Heart right ventricle (tissue), 16 donors: Measurements from ENCODE around the gene MOV10. TPM values are rescaled to one million over a fixed set of nuclear protein-coding genes. Genes with fewer than 3 reads are reported as not detected.
A peak's percentile ranks its signal among the peaks of the same experiment; 100 is the strongest.

Experiments used
- ATAC-seq, 8 donors: fragments of 200-7000 bp; cut with Tn5 transposase; one replicate each; pipeline ENCODE4 v1.9.1; 2020; ENCODE audit warnings: mild to moderate bottlenecking in 8 of 8, moderate library complexity in 8 of 8, moderate number of reproducible peaks in 1 of 8
- DNase-seq, 2 donors: peaks; one replicate each; pipeline ENCODE4 v3.0.0-alpha.2; 2020
- H3K27ac ChIP-seq, 10 donors: fragments of 200-600 bp; sonication (generic) in 2 of 10; one replicate each; pipeline versions ENCODE4 v1.5.0 to v1.8.0; 2020 to 2022; ENCODE audit warnings: mild to moderate bottlenecking in 3 of 10
- H3K27me3 ChIP-seq, 7 donors: fragments of 200-600 bp; one replicate each; pipeline ENCODE4 v1.8.0; 2021 to 2022; ENCODE audit warnings: mild to moderate bottlenecking in 2 of 7
- H3K36me3 ChIP-seq, 9 donors: fragments of 200-600 bp; sonication (generic) in 1 of 9; one replicate each; pipeline versions ENCODE4 v1.5.0 to v1.8.0; 2020 to 2022; ENCODE audit warnings: mild to moderate bottlenecking in 2 of 9
- H3K4me1 ChIP-seq, 9 donors: fragments of 200-600 bp; sonication (generic) in 1 of 9; one replicate each; pipeline versions ENCODE4 v1.5.0 to v1.8.0; 2020 to 2022; ENCODE audit warnings: mild to moderate bottlenecking in 4 of 9
- H3K4me3 ChIP-seq, 10 donors: fragments of 200-600 bp; sonication (generic) in 2 of 10; one replicate each; pipeline versions ENCODE4 v1.5.0 to v1.8.0; 2020 to 2022; ENCODE audit warnings: mild to moderate bottlenecking in 7 of 10, moderate library complexity in 2 of 10
- H3K9me3 ChIP-seq, 11 donors: fragments of 200-600 bp in 10 of 11; sonication (generic) in 2 of 11; one replicate each; pipeline versions ENCODE4 v1.5.0 to v1.8.0; 2013 to 2022; ENCODE audit warnings: mild to moderate bottlenecking in 2 of 11, control low read depth in 1 of 11, moderate library complexity in 1 of 11
- CTCF ChIP-seq, 9 donors: fragments of 200-600 bp; sonication (generic) in 2 of 9; IDR thresholded peaks; one replicate each; pipeline versions ENCODE4 v1.5.0 to v1.8.0; 2021 to 2022; ENCODE audit warnings: antibody characterized with exemption in 9 of 9, mild to moderate bottlenecking in 5 of 9, moderate library complexity in 1 of 9
- WGBS, 2 donors: extraction: QIAGEN DNeasy Blood & Tissue Kit; methylation state at CpG; one replicate each; pipeline ENCODE4 v1.1.7; 2013; ENCODE audit warnings: inconsistent platforms in 1 of 2; 5-methylcytosine and 5-hydroxymethylcytosine counted together
- intact Hi-C, 10 donors: fragments of 100-400 bp; cut with DNase I; formaldehyde crosslinking; loops; one replicate each; pipeline versions ENCODE4 v1.11.1 to v1.14.2; 2022
- polyA plus RNA-seq, 2 donors: library from polyadenylated mRNA; stranded (reverse); fragments of 200-250 nt; gene quantifications; one replicate each; pipeline ENCODE4 v1.2.3, GENCODE V29; 2013
- total RNA-seq, 10 donors: library from RNA; stranded (reverse); fragmentation: NEBNext Ultra II Directional in 3 of 10; extraction: Animal tissue kit (Norgen Biotek cat#: 25700) in 3 of 10; gene quantifications; one replicate each; pipeline versions ENCODE4 v1.2.1 to v1.2.4, GENCODE V29; 2021 to 2023
- donor health status: Arrhythmogenic right ventricular cardiomyopathy.
- donor health status: ischemic (EF 13 %, LVEDD 7.1; RV severe dilation, severe dysfunction).
- donor health status: healthy with polysubstance abuse.
- donor health status: DM: no; HTN: yes; CAD: no.
- donor health status: DM: no; HTN: no; CAD: no.
- donor health status: ischemic (EF 25% LVEDD 6.9; RV normal size, moderate dysfunction).
- donor health status: ischemic (EF 25% LVEDD 5.7; RV mildly dilated, moderate dysfunction).
- donor health status: healthy.
- donor health status: DM: yes; HTN: yes; CAD: no.
- donor health status: Ischemic cardiomyopathy.
- donor health status: ischemic (EF 35%, LVEDD 5.7; RV mildly dilated, moderate dysfunction).
- donor health status: nonischemic (EF 11% LVEDD 7.7; RV severe dilation, severe dysfunction).
- donor health status: DM: yes; HTN: yes; CAD: no.
- donor health status: PGD.
- donor health status: ischemic (EF 29% LVEDD 5.4; RV normal size, mild dysfunction).
- donor health status: nonischemic (EF 23%, LVEDD 6.1; RV moderate dilation, normal function).

MOV10 gene
- total and polyA plus RNA-seq, 12 donors, result 6.3 to 69.4 (median 14.2) TPM

- TF ChIP-seq CTCF (IDR thresholded peaks at IDR 0.05), result no peak
- DNase-seq, result no peak
- Histone ChIP-seq H3K27me3 (no peaks in the 10 kb centered on the region), H3K4me1 (peaks cover 16 to 34% (median 28%) of the 10 kb centered on the region in 9 donors), H3K36me3 (peaks cover 0 to 100% (median 46%) of the 10 kb centered on the region in 9 donors), H3K27ac (no peak overlapping the region), H3K4me3 (no peak overlapping the region), H3K9me3 (no peaks in the 10 kb centered on the region)
- ATAC-seq, result no peak
- 96% methylated on average over 9 of the region's 9 CpGs for WGBS, 2 donors
- intact Hi-C loops, result no loop called here
These were observed 20.8 kb downstream of the MOV10 start for GRCh38 chr1:112695276-112695675.

- no peak for TF ChIP-seq CTCF (IDR thresholded peaks at IDR 0.05)
- intact Hi-C loops, result no loop called here
- no peaks in the 10 kb centered on the region for H3K9me3 ChIP-seq
- DNase-seq (no peak), ATAC-seq (no peak)
- H3K27me3 ChIP-seq, result no peaks in the 10 kb centered on the region
- no peak overlapping the region for H3K4me3 ChIP-seq
- H3K27ac ChIP-seq, result peak overlapping the region in 2 of 10 donors; percentile 99 to 100
- H3K36me3 ChIP-seq, result peaks cover 0 to 99% (median 45%) of the 10 kb centered on the region in 9 donors
- H3K4me1 ChIP-seq, result peaks cover 26 to 49% (median 42%) of the 10 kb centered on the region in 9 donors
- 91 to 92% methylated on average over 7 of the region's 7 CpGs for WGBS, 2 donors
These were observed 22.3 kb downstream of the MOV10 start for GRCh38 chr1:112696578-112697314.

DNA sequence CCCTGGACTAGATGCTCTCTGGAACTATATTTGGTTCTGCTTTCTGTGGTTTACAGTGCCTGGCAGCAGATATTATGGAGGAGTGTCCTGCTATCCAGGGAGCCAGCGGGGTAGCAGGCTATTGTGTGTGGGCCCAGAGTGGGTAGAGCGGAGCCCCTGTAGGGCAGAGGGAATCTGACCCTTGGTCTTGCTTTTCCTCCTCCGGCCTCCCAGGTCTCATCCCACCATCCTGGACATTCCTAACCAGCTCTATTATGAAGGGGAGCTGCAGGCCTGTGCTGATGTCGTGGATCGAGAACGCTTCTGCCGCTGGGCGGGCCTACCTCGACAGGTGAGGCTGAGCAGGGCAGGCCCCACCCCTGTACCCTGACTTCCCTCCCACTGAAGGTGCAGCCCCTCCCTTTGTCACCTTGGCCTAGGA lies 23.3 kb downstream of the MOV10 start:
- ATAC-seq, result no peak
- Histone ChIP-seq H3K27ac (peak overlapping the region in 8 of 10 donors; percentile 81 to 100 (median 98)), H3K36me3 (peaks cover 0 to 99% (median 43%) of the 10 kb centered on the region in 9 donors)

More for the DNA sequence above, 23.3 kb downstream of the MOV10 start:
- WGBS, 2 donors, result 95 to 96% methylated on average over 9 of the region's 9 CpGs
- intact Hi-C loops, result no loop called here
- H3K4me1 ChIP-seq, result peaks cover 31 to 59% (median 52%) of the 10 kb centered on the region in 9 donors
- no peaks in the 10 kb centered on the region for H3K27me3 ChIP-seq
- H3K9me3 ChIP-seq, result no peaks in the 10 kb centered on the region
- no peak overlapping the region for H3K4me3 ChIP-seq
- no peak for DNase-seq
- TF ChIP-seq CTCF (IDR thresholded peaks at IDR 0.05), result no peak
